ENCODE results near the gene RINL.
"Not testable (repeated sequence)": the region's sequence is repeated elsewhere in the genome, so short reads cannot be mapped to it uniquely, and the experiment has no call there.

The RINL gene

GRCh38 chr19:38875656-38876395 is 2.2 kb downstream of the RINL start:
- DNase-seq (ENCODE audit: low spot score), result no peak

GRCh38 chr19:38873400-38873799 is 4.7 kb downstream of the RINL start:
- not testable (repeated sequence) for DNase-seq (ENCODE audit: low spot score)

- no peak for DNase-seq (ENCODE audit: low spot score)
Observed at GRCh38 chr19:38870612-38871011, 7.5 kb downstream of the RINL start.

GRCh38 chr19:38869836-38870607 is 8.1 kb downstream of the RINL start:
- DNase-seq (ENCODE audit: low spot score), result no peak

GRCh38 chr19:38869160-38869835 is 8.8 kb downstream of the RINL start:
- no peak for DNase-seq (ENCODE audit: low spot score)

- DNase-seq (ENCODE audit: low spot score), result no peak
Observed at GRCh38 chr19:38868551-38868950, 9.5 kb downstream of the RINL start.

- DNase-seq (ENCODE audit: low spot score), result no peak
Observed at GRCh38 chr19:38867171-38867780, 10.8 kb downstream of the RINL start.

- peak; percentile 97 for DNase-seq (ENCODE audit: low spot score)
Observed at GRCh38 chr19:38862321-38863059, 15.6 kb downstream of the RINL start.

GRCh38 chr19:38861368-38861767 is 16.7 kb downstream of the RINL start:
- DNase-seq (ENCODE audit: low spot score), result no peak

GRCh38 chr19:38859631-38860204 is 18.4 kb downstream of the RINL start:
- peak; percentile 68 for DNase-seq (ENCODE audit: low spot score)

- no peak for DNase-seq (ENCODE audit: low spot score)
Observed at GRCh38 chr19:38856813-38857212, 21.3 kb downstream of the RINL start.

- not testable (repeated sequence) for DNase-seq (ENCODE audit: low spot score)
Observed at GRCh38 chr19:38855751-38856150, 22.3 kb downstream of the RINL start.

- not testable (repeated sequence) for DNase-seq (ENCODE audit: low spot score)
Observed at GRCh38 chr19:38854961-38855360, 23.1 kb downstream of the RINL start.

GRCh38 chr19:38853214-38853613 is 24.9 kb downstream of the RINL start:
- no peak for DNase-seq (ENCODE audit: low spot score)

GRCh38 chr19:38852231-38853044 is 25.6 kb downstream of the RINL start:
- peak; percentile 45 for DNase-seq (ENCODE audit: low spot score)

- peak; percentile 82 for DNase-seq (ENCODE audit: low spot score)
Observed at GRCh38 chr19:38851622-38852230, 26.3 kb downstream of the RINL start.

- no peak for DNase-seq (ENCODE audit: low spot score)
Observed at GRCh38 chr19:38850976-38851621, 27.0 kb downstream of the RINL start.

GRCh38 chr19:38850436-38850975 is 27.6 kb downstream of the RINL start:
- peak; percentile 100 for DNase-seq (ENCODE audit: low spot score)
